CD8-positive, alpha-beta memory T cell (primary cell): ENCODE data around the gene EMX1. TPM values are rescaled to one million over a fixed set of nuclear protein-coding genes. Genes with fewer than 3 reads are reported as not detected.

Experiments
- CTCF ChIA-PET: fragments of 350-600 bp; sonication (Branson Sonifier 250); formaldehyde crosslinking; loops from one replicate; lab custom pipeline; 2021; ENCODE audit warnings: antibody characterized with exemption; lab: Charles Lee
- POLR2A ChIA-PET: fragments of 350-600 bp; sonication (Branson Sonifier 250); formaldehyde crosslinking; loops from one replicate; lab custom pipeline; 2021; ENCODE audit warnings: antibody characterized with exemption; lab: Charles Lee
- DNase-seq, 5 donors: peaks; one replicate each; pipeline versions ENCODE4 v3.0.0 to v3.0.0-alpha.2; 2020 to 2022; ENCODE audit warnings: mixed read lengths in 1 of 5
- H3K27ac ChIP-seq: one replicate; pipeline ENCODE4 v1.7.0; 2013; ENCODE audit warnings: low read depth, mild to moderate bottlenecking, low read length, moderate library complexity
- H3K27me3 ChIP-seq: 2 replicates; pipeline ENCODE4 v1.7.0; 2013; ENCODE audit warnings: low read length, mild to moderate bottlenecking; ENCODE audit not compliant: insufficient read depth, poor library complexity, severe bottlenecking
- H3K36me3 ChIP-seq: 2 replicates; pipeline ENCODE4 v1.7.0; 2013; ENCODE audit warnings: mild to moderate bottlenecking, low read length, moderate library complexity; ENCODE audit not compliant: insufficient read depth
- H3K4me1 ChIP-seq: 2 replicates; pipeline ENCODE4 v1.7.0; 2013; ENCODE audit warnings: mild to moderate bottlenecking, low read length, moderate library complexity; ENCODE audit not compliant: insufficient read depth
- H3K4me3 ChIP-seq: 2 replicates; pipeline ENCODE4 v1.7.0; 2013; ENCODE audit warnings: mild to moderate bottlenecking, low read length
- H3K9me3 ChIP-seq: 2 replicates; pipeline ENCODE4 v1.7.0; 2013; ENCODE audit warnings: mild to moderate bottlenecking, low read length
- H3K27ac Mint-ChIP-seq, 8 donors: one replicate each; pipeline ENCODE4 v1.8.0; 2020 to 2021; ENCODE audit warnings: mixed read lengths in 8 of 8, mild to moderate bottlenecking in 6 of 8, inconsistent platforms in 3 of 8, moderate library complexity in 3 of 8
- H3K27me3 Mint-ChIP-seq, 2 donors: one replicate each; pipeline ENCODE4 v1.8.0; 2020 to 2021; ENCODE audit warnings: mixed read lengths in 2 of 2, mild to moderate bottlenecking in 1 of 2, moderate library complexity in 1 of 2
- H3K36me3 Mint-ChIP-seq, 3 donors: one replicate each; pipeline ENCODE4 v1.8.0; 2020 to 2021; ENCODE audit warnings: mixed read lengths in 3 of 3, inconsistent platforms in 1 of 3, mild to moderate bottlenecking in 1 of 3
- H3K4me1 Mint-ChIP-seq, 3 donors: one replicate each; pipeline ENCODE4 v1.8.0; 2020 to 2021; ENCODE audit warnings: mixed read lengths in 3 of 3, inconsistent platforms in 1 of 3, mild to moderate bottlenecking in 1 of 3
- H3K4me3 Mint-ChIP-seq, 7 donors: one replicate each; pipeline ENCODE4 v1.8.0; 2020 to 2021; ENCODE audit warnings: mixed read lengths in 7 of 7, mild to moderate bottlenecking in 6 of 7, moderate library complexity in 4 of 7, inconsistent platforms in 2 of 7
- H3K9me3 Mint-ChIP-seq, 5 donors: one replicate each; pipeline ENCODE4 v1.8.0; 2020 to 2022; ENCODE audit warnings: mixed read lengths in 5 of 5, mild to moderate bottlenecking in 3 of 5, moderate library complexity in 2 of 5, inconsistent platforms in 1 of 5
- polyA plus RNA-seq: library from polyadenylated mRNA; unstranded; fragments of 300-500 nt; fragmentation: Illumina TruSeq; gene quantifications from one replicate; pipeline ENCODE4 v1.2.3, GENCODE V29; 2021
- total RNA-seq, 2 experiments: library from RNA; stranded (reverse); gene quantifications; one replicate each; pipeline ENCODE4 v1.2.3, GENCODE V29; 2021

Gene EMX1
- total and polyA plus RNA-seq, 3 experiments from 2014 or later = 0.57 to 0.82 TPM; not detected in 1

DNA sequence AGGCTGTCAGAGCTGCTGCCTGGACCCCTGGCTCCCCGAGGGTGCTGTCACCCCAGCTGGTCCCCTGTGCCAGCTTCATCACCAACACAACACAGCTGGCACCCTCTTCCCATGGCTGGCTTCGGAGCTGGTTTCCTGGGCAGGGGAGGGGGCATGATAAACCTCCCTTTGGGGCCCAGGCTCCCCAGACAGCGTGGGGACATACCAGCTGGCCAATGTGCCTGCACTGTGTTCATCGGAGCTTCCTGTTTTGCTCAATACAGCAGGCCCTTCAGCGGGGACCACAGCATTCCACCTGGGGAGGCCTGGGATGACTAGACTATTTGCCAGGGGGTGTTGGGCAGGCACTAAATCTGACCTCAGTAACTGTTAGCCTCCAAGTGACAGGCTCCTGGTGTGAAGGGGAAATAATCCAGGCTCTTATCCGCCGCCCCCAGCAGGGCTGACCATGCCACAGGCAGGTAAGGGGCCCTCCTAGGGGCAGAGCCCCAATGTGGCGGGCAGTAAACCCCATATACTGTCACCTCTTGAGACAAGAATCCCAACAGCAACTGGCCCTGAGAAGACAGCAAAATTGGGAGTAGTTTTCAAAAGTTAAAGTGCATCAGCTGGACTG, 44.6 kb downstream of the EMX1 start:
- no peaks in the 10 kb centered on the region for H3K9me3 Mint-ChIP-seq
- peaks cover 0 to 2% of the 10 kb centered on the region in 2 donors for H3K27me3 Mint-ChIP-seq
- Histone ChIP-seq H3K36me3 (no peaks in the 10 kb centered on the region), H3K9me3 (no peaks in the 10 kb centered on the region), H3K4me1 (no peaks in the 10 kb centered on the region), H3K27me3 (no peaks in the 10 kb centered on the region), H3K4me3 (no peak overlapping the region), H3K27ac (no peak overlapping the region)
- POLR2A ChIA-PET = no interaction called here
- CTCF ChIA-PET = no interaction called here
- peaks cover 6 to 9% (median 6%) of the 10 kb centered on the region in 3 donors for H3K4me1 Mint-ChIP-seq
- H3K27ac Mint-ChIP-seq = no peak overlapping the region
- no peak for DNase-seq
- no peak overlapping the region for H3K4me3 Mint-ChIP-seq
- H3K36me3 Mint-ChIP-seq = peaks cover 0 to 7% (median 1%) of the 10 kb centered on the region in 3 donors

DNA sequence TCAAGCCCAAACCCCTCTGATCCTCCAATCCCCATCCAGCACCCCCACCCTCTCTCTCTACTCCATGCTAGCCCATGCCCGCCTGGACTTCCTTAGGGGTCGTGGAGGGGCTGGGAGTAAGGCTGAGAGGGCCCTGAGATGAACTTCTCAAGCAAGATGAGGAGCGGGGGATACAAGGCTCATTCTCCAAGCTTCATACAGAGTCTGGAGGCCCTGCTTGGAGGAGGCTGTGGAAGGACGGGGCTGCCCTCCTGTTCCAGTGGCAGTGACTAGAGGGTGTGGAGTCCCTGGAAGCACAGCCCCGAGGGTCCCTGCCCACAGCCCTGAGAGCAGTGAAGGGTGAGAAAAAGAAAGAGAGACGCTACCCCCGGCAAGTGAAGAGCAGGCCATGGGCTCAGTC, 45.6 kb downstream of the EMX1 start:
- POLR2A ChIA-PET = no interaction called here
- no peak overlapping the region for H3K4me3 Mint-ChIP-seq
- H3K9me3 Mint-ChIP-seq = no peaks in the 10 kb centered on the region
- H3K27me3 Mint-ChIP-seq = peaks cover 0 to 2% of the 10 kb centered on the region in 2 donors
- H3K4me1 Mint-ChIP-seq = peaks cover 0 to 5% (median 0%) of the 10 kb centered on the region in 3 donors
- no peak overlapping the region for H3K27ac ChIP-seq
- no peak overlapping the region for H3K4me3 ChIP-seq
- H3K27ac Mint-ChIP-seq = no peak overlapping the region
- H3K27me3 ChIP-seq = no peaks in the 10 kb centered on the region
- no peaks in the 10 kb centered on the region for H3K9me3 ChIP-seq
- H3K36me3 Mint-ChIP-seq = peaks cover 0 to 5% (median 1%) of the 10 kb centered on the region in 3 donors
- no peak for DNase-seq
- no peaks in the 10 kb centered on the region for H3K4me1 ChIP-seq
- CTCF ChIA-PET = no interaction called here
- H3K36me3 ChIP-seq = no peaks in the 10 kb centered on the region

DNA sequence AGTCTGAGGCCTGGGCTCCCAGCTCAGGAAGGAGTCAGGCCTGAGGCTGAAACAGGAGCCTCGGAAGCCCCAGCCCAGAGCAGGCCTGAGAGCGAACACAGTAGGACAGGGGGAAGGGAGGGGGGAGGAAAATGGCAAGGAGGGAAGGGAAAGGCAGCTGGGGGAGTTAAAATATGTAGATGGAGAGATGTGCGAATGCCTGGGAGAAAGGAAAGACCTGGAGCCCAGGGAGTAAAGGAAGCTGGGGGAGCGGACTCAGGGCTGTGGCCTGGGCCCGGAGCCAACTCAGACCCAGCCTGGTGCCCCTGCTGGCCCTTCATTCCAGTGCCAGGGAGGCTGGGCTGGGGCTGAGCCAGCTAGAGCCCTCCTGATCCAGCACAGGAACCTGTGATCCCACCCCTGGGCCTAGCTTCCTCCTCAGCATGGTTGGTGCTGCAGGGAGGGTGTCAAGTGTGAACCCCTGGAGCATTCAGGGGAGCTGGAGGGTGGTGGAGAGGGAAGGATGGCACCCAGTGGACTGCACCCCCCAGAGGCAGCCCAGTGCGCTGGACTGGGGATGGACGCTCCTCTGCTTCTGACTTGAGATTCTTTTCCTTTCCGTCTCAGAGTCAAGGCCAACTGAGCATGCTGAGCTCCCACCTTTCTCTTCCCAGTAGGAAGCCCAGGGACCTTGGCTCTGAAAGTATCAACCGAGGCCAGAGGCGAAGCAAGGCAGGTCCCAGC, 46.3 kb downstream of the EMX1 start:
- Mint-ChIP-seq H3K9me3 (no peaks in the 10 kb centered on the region), H3K27me3 (peaks cover 0 to 2% of the 10 kb centered on the region in 2 donors), H3K4me3 (no peak overlapping the region), H3K36me3 (peaks cover 0 to 5% (median 1%) of the 10 kb centered on the region in 3 donors), H3K27ac (no peak overlapping the region), H3K4me1 (peaks cover 0 to 3% (median 0%) of the 10 kb centered on the region in 3 donors)
- ChIA-PET POLR2A (no interaction called here), CTCF (no interaction called here)
- Histone ChIP-seq H3K9me3 (no peaks in the 10 kb centered on the region), H3K4me3 (no peak overlapping the region), H3K36me3 (no peaks in the 10 kb centered on the region), H3K27me3 (no peaks in the 10 kb centered on the region), H3K4me1 (no peaks in the 10 kb centered on the region), H3K27ac (no peak overlapping the region)
- no peak for DNase-seq

DNA sequence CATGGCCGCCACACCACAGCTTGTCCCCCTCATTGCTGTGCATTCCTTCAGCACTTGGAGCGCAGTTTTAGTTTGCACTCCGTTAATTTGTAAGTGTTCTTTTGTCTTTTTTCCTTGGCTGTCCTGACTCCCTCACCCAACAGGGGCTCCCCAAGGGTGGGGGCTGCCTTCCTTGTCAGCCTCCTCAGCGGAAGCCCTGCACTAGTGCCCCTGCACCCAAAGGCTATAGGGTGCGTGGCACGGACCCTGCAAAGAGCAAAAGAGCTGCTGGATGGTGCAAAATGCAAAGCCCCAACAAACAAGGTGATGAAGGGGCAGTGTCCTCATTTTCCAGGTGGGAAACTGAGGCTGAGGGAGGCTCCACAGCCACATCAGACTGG, 46.8 kb downstream of the EMX1 start:
- Mint-ChIP-seq H3K4me1 (peaks cover 0 to 3% (median 0%) of the 10 kb centered on the region in 3 donors), H3K4me3 (no peak overlapping the region), H3K27me3 (peaks cover 0 to 2% of the 10 kb centered on the region in 2 donors), H3K9me3 (no peaks in the 10 kb centered on the region), H3K27ac (peak overlapping the region in 1 of 8 donors; percentile 38), H3K36me3 (peaks cover 0 to 5% (median 1%) of the 10 kb centered on the region in 3 donors)
- ChIA-PET POLR2A (no interaction called here), CTCF (no interaction called here)
- Histone ChIP-seq H3K27ac (no peak overlapping the region), H3K9me3 (no peaks in the 10 kb centered on the region), H3K4me3 (no peak overlapping the region), H3K36me3 (no peaks in the 10 kb centered on the region), H3K4me1 (no peaks in the 10 kb centered on the region), H3K27me3 (no peaks in the 10 kb centered on the region)
- DNase-seq = no peak

DNA sequence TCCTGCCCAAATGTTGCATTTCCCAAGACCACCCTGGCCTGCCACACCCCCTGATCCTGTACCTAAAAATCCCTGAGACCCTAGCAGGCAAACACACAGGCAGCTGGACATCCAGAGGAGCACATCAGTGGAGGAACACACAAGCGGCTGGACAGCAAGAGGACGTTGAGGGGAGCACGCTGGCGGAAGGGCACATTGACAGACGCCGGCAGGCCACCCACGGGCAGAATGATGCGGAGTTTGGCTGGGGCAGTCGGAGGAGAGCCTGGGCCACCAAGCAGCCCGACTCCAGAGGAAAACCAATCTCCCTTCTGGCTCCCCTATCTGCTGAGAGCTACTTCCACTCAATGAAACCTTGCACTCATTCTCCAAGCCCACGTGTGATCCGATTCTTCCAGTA, 47.7 kb downstream of the EMX1 start:
- Mint-ChIP-seq H3K4me3 (no peak overlapping the region), H3K36me3 (peaks cover 0 to 2% (median 1%) of the 10 kb centered on the region in 3 donors), H3K9me3 (no peaks in the 10 kb centered on the region), H3K27ac (peak overlapping the region in 1 of 8 donors; percentile 11), H3K4me1 (no peaks in the 10 kb centered on the region), H3K27me3 (peaks cover 0 to 2% of the 10 kb centered on the region in 2 donors)
- Histone ChIP-seq H3K27ac (no peak overlapping the region), H3K9me3 (no peaks in the 10 kb centered on the region), H3K4me3 (no peak overlapping the region), H3K4me1 (no peaks in the 10 kb centered on the region), H3K36me3 (no peaks in the 10 kb centered on the region), H3K27me3 (no peaks in the 10 kb centered on the region)
- ChIA-PET CTCF (no interaction called here), POLR2A (no interaction called here)
- DNase-seq = no peak

DNA sequence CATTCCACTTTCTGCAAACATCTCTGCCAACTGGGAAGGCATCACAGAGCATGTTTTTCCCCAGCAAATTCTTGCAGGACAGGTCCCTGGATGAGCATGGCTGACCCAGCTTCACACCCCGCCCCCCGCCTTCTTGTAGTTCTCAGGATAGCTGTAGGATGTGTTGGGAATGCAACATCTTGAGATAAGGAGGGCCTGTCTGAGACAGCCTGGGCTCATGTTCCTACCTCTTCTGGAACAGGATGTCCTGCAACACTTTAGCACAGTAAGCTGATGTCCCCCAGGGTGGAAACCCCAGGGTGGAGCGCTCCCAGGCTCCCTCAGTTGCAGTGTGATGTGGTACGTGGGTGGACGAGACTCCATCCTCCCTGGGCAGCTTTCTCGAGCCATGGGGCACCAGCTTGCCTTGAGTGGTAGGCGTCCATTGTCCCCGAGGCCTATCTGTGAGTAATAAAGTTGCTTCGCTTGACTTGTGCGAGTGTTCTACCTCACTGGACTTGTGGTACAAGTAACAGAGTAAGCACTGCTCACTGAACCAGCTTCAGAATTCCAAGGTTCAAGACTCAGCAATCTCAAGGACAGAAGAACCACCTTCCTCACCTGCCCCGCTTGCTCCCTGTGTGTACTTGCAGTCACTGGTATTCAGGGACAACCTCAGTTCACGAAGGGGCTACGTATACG, 48.6 kb downstream of the EMX1 start:
- Mint-ChIP-seq H3K27me3 (peaks cover 0 to 2% of the 10 kb centered on the region in 2 donors), H3K36me3 (peaks cover 0 to 2% (median 1%) of the 10 kb centered on the region in 3 donors), H3K4me1 (no peaks in the 10 kb centered on the region), H3K9me3 (no peaks in the 10 kb centered on the region), H3K4me3 (no peak overlapping the region), H3K27ac (no peak overlapping the region)
- ChIA-PET POLR2A (no interaction called here), CTCF (interaction anchor here (0.9 to 1.0 kb wide), 2 partner anchors 11 to 26 kb away, joined by 3 read pairs; no protein-coding TSS in a partner anchor)
- no peaks in the 10 kb centered on the region for H3K9me3 ChIP-seq
- H3K36me3 ChIP-seq = no peaks in the 10 kb centered on the region
- no peak for DNase-seq
- H3K4me3 ChIP-seq = no peak overlapping the region
- H3K4me1 ChIP-seq = no peaks in the 10 kb centered on the region
- H3K27ac ChIP-seq = no peak overlapping the region
- no peaks in the 10 kb centered on the region for H3K27me3 ChIP-seq

DNA sequence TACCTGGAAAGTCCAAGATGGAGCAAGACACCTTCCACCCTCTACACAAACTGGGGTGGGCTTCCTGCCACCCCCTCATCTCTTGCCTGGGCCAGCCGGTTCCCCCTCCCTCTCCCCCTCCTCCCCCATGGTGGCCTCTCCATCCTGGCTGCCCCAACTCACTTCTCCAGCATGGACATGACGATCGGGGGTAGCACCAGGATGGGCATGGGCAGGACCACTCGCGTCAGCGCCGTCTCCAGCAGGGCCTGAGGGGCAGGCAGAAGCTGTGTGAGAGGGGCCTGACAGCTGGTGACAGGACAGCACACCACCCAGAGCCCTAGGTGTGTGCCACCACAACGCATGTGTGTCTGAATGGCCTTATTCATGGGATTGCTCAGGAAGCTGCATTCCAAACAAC, 51.0 kb downstream of the EMX1 start:
- Mint-ChIP-seq H3K27ac (no peak overlapping the region), H3K4me1 (no peaks in the 10 kb centered on the region), H3K4me3 (no peak overlapping the region), H3K9me3 (no peaks in the 10 kb centered on the region), H3K27me3 (peaks cover 0 to 3% of the 10 kb centered on the region in 2 donors), H3K36me3 (no peaks in the 10 kb centered on the region)
- Histone ChIP-seq H3K27ac (no peak overlapping the region), H3K4me3 (no peak overlapping the region), H3K27me3 (no peaks in the 10 kb centered on the region), H3K36me3 (no peaks in the 10 kb centered on the region), H3K9me3 (no peaks in the 10 kb centered on the region), H3K4me1 (no peaks in the 10 kb centered on the region)
- no peak for DNase-seq
- ChIA-PET CTCF (no interaction called here), POLR2A (no interaction called here)

DNA sequence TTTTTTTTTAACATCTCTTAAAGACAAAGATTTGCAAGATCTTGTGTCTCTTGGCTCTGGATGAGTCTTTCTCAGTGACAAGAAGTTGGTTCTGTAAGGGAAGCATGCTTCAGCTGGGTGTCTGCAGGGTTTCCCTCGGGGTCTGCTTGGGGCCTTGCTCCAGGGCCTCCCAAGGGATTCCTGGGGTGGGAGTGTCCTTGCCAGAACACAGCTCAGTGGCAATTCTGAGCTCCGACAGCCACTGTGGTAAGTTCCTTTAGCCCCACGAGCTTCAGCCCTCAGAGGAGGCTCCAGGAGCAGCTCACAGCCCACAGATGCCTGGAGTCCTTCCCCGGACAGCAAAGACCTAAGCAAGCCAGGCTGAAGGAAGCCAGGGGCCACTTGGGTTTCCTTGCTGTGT, 52.4 kb downstream of the EMX1 start:
- H3K9me3 ChIP-seq = no peaks in the 10 kb centered on the region
- no peaks in the 10 kb centered on the region for H3K4me1 Mint-ChIP-seq
- H3K4me3 Mint-ChIP-seq = no peak overlapping the region
- no peak overlapping the region for H3K4me3 ChIP-seq
- H3K36me3 Mint-ChIP-seq = peaks cover 0 to 3% (median 0%) of the 10 kb centered on the region in 3 donors
- H3K4me1 ChIP-seq = no peaks in the 10 kb centered on the region
- no peaks in the 10 kb centered on the region for H3K36me3 ChIP-seq
- H3K27ac ChIP-seq = no peak overlapping the region
- CTCF ChIA-PET = interaction anchor here (1.2 kb wide), 1 partner anchor 22 kb away, joined by 5 read pairs; no protein-coding TSS in a partner anchor
- peak overlapping the region in 1 of 8 donors; percentile 43 for H3K27ac Mint-ChIP-seq
- no peaks in the 10 kb centered on the region for H3K27me3 ChIP-seq
- POLR2A ChIA-PET = no interaction called here
- H3K27me3 Mint-ChIP-seq = peaks cover 0 to 2% of the 10 kb centered on the region in 2 donors
- no peaks in the 10 kb centered on the region for H3K9me3 Mint-ChIP-seq
- no peak for DNase-seq
